HG03175 (cell line): ENCODE results near the gene CREB3L1.

Experiments
- ATAC-seq: cut with Tn5 transposase; IDR thresholded peaks from one replicate; pipeline ENCODE4 v1.9.1; 2021; ENCODE audit warnings: mild to moderate bottlenecking, moderate library complexity; ENCODE audit not compliant: unreplicated experiment

Gene CREB3L1

GRCh38 chr11:46321757-46322156 is 44.3 kb downstream of the CREB3L1 start:
- no peak for ATAC-seq

- no peak for ATAC-seq
These were observed 45.3 kb downstream of the CREB3L1 start for GRCh38 chr11:46322759-46323158.

GRCh38 chr11:46326813-46327416 is 49.5 kb downstream of the CREB3L1 start:
- no peak for ATAC-seq

- no peak for ATAC-seq
These were observed 50.4 kb downstream of the CREB3L1 start for GRCh38 chr11:46327829-46328228.

GRCh38 chr11:46330154-46330553 is 52.7 kb downstream of the CREB3L1 start:
- no peak for ATAC-seq

GRCh38 chr11:46330563-46331281 is 53.3 kb downstream of the CREB3L1 start:
- ATAC-seq: no peak

GRCh38 chr11:46331282-46331984 is 54.0 kb downstream of the CREB3L1 start:
- no peak for ATAC-seq

GRCh38 chr11:46332093-46332567 is 54.7 kb downstream of the CREB3L1 start:
- ATAC-seq: no peak

GRCh38 chr11:46332568-46333393 is 55.3 kb downstream of the CREB3L1 start:
- ATAC-seq: no peak

GRCh38 chr11:46333394-46333947 is 56.0 kb downstream of the CREB3L1 start:
- no peak for ATAC-seq

- ATAC-seq: no peak
These were observed 56.7 kb downstream of the CREB3L1 start for GRCh38 chr11:46334211-46334610.

- ATAC-seq: no peak
These were observed 57.8 kb downstream of the CREB3L1 start for GRCh38 chr11:46335271-46335670.

GRCh38 chr11:46335890-46336562 is 58.6 kb downstream of the CREB3L1 start:
- no peak for ATAC-seq

GRCh38 chr11:46336563-46337180 is 59.2 kb downstream of the CREB3L1 start:
- no peak for ATAC-seq

GRCh38 chr11:46337626-46338345 is 60.3 kb downstream of the CREB3L1 start:
- no peak for ATAC-seq

GRCh38 chr11:46338636-46338987 is 61.1 kb downstream of the CREB3L1 start:
- no peak for ATAC-seq

- no peak for ATAC-seq
These were observed 61.7 kb downstream of the CREB3L1 start for GRCh38 chr11:46338988-46339666.

- no peak for ATAC-seq
These were observed 62.4 kb downstream of the CREB3L1 start for GRCh38 chr11:46339816-46340215.

GRCh38 chr11:46341454-46341853 is 64.0 kb downstream of the CREB3L1 start:
- ATAC-seq: no peak
